WTC11 (cell line): ENCODE results near the gene FMNL2. TPM values are rescaled to one million over a fixed set of nuclear protein-coding genes. Genes with fewer than 3 reads are reported as not detected.

Experiments
- ATAC-seq: fragments of 200-7000 bp; cut with Tn5 transposase; 2 replicates; pipeline ENCODE4 v1.10.0; 2021; ENCODE audit warnings: mild to moderate bottlenecking, moderate library complexity
- CTCF ChIA-PET: fragments of 300-600 bp; sonication (Branson Sonifier 250); formaldehyde crosslinking; loops from one replicate; lab custom pipeline; 2021; ENCODE audit warnings: antibody characterized with exemption; lab: Charles Lee
- POLR2A ChIA-PET: fragments of 350-600 bp; sonication (Branson Sonifier 250); formaldehyde crosslinking; loops from one replicate; lab custom pipeline; 2021; ENCODE audit warnings: antibody characterized with exemption; lab: Charles Lee
- DNase-seq: peaks from one replicate; pipeline ENCODE4 v3.0.0; 2021; ENCODE audit warnings: low spot score
- H3K27ac Mint-ChIP-seq: 2 replicates; pipeline ENCODE4 v1.8.0; 2021; ENCODE audit warnings: mixed read lengths
- H3K27me3 Mint-ChIP-seq: 2 replicates; pipeline ENCODE4 v1.8.0; 2021; ENCODE audit warnings: low read depth, mild to moderate bottlenecking, moderate library complexity, mixed read lengths
- H3K36me3 Mint-ChIP-seq: 2 replicates; pipeline ENCODE4 v1.8.0; 2021; ENCODE audit warnings: mixed read lengths
- H3K4me1 Mint-ChIP-seq: 2 replicates; pipeline ENCODE4 v1.8.0; 2022; ENCODE audit warnings: mixed read lengths
- H3K4me3 Mint-ChIP-seq: 2 replicates; pipeline ENCODE4 v1.8.0; 2021; ENCODE audit warnings: mild to moderate bottlenecking, moderate library complexity, mixed read lengths
- H3K9me3 Mint-ChIP-seq: 2 replicates; pipeline ENCODE4 v1.8.0; 2021; ENCODE audit warnings: mixed read lengths
- AFF4 ChIP-seq: sonication (generic); formaldehyde crosslinking; IDR thresholded peaks from 2 replicates; pipeline ENCODE4 v1.8.1; 2023; ENCODE audit warnings: mild to moderate bottlenecking, missing genetic modification reagents, borderline replicate concordance
- ATF1 ChIP-seq: sonication (generic); formaldehyde crosslinking; IDR thresholded peaks from 2 replicates; pipeline ENCODE4 v1.8.1; 2023; ENCODE audit warnings: mild to moderate bottlenecking, moderate library complexity, missing genetic modification reagents
- ATF6 ChIP-seq: sonication (generic); formaldehyde crosslinking; IDR thresholded peaks from 2 replicates; pipeline ENCODE4 v1.8.1; 2023; ENCODE audit warnings: mild to moderate bottlenecking, missing genetic modification reagents
- CDX4 ChIP-seq: fragments of 250-450 bp; sonication (Bioruptor Pico); IDR thresholded peaks from 2 replicates; pipeline ENCODE4 v1.9.0; 2021; ENCODE audit warnings: moderate library complexity, mild to moderate bottlenecking, inconsistent platforms, borderline replicate concordance
- E2F5 ChIP-seq: sonication (generic); formaldehyde crosslinking; IDR thresholded peaks from 2 replicates; pipeline ENCODE4 v1.8.1; 2022; ENCODE audit warnings: mild to moderate bottlenecking, moderate library complexity, missing genetic modification reagents
- FOXP1 ChIP-seq: sonication (generic); formaldehyde crosslinking; IDR thresholded peaks from 2 replicates; pipeline ENCODE4 v1.8.0; 2022; ENCODE audit warnings: missing genetic modification reagents, mild to moderate bottlenecking, moderate library complexity, borderline replicate concordance
- HMGA2 ChIP-seq: fragments of 250-450 bp; sonication (Bioruptor Pico); IDR thresholded peaks from 2 replicates; pipeline ENCODE4 v1.4.0; 2021; ENCODE audit warnings: mild to moderate bottlenecking, moderate library complexity
- JAZF1 ChIP-seq: fragments of 250-450 bp; sonication (Bioruptor Pico); IDR thresholded peaks from 2 replicates; pipeline ENCODE4 v1.9.0; 2021; ENCODE audit warnings: moderate library complexity, mild to moderate bottlenecking, inconsistent platforms
- KAT7 ChIP-seq: sonication (generic); formaldehyde crosslinking; IDR thresholded peaks from 2 replicates; pipeline ENCODE4 v1.8.1; 2023; ENCODE audit warnings: missing genetic modification reagents, mild to moderate bottlenecking, borderline replicate concordance
- NFATC4 ChIP-seq: fragments of 250-450 bp; sonication (Bioruptor Pico); IDR thresholded peaks from 2 replicates; pipeline ENCODE4 v1.9.0; 2021; ENCODE audit warnings: mild to moderate bottlenecking
- PREB ChIP-seq: sonication (generic); formaldehyde crosslinking; IDR thresholded peaks from 2 replicates; pipeline ENCODE4 v1.8.1; 2022; ENCODE audit warnings: mild to moderate bottlenecking, missing genetic modification reagents, moderate library complexity, borderline replicate concordance
- SOX15 ChIP-seq: fragments of 250-450 bp; sonication (Bioruptor Pico); IDR thresholded peaks from 2 replicates; pipeline ENCODE4 v1.9.0; 2021; ENCODE audit warnings: mild to moderate bottlenecking
- TCF7 ChIP-seq: sonication (generic); formaldehyde crosslinking; IDR thresholded peaks from 2 replicates; pipeline ENCODE4 v1.8.0; 2022; ENCODE audit warnings: mild to moderate bottlenecking, low read depth, missing genetic modification reagents, moderate library complexity
- TEAD1 ChIP-seq: sonication (generic); formaldehyde crosslinking; IDR thresholded peaks from 2 replicates; pipeline ENCODE4 v1.8.0; 2022; ENCODE audit warnings: mild to moderate bottlenecking, missing genetic modification reagents
- TP53 ChIP-seq: sonication (generic); formaldehyde crosslinking; IDR thresholded peaks from 2 replicates; pipeline ENCODE4 v1.8.1; 2023; ENCODE audit warnings: mild to moderate bottlenecking, missing genetic modification reagents
- USF1 ChIP-seq: sonication (generic); formaldehyde crosslinking; IDR thresholded peaks from 2 replicates; pipeline ENCODE4 v1.8.0; 2022; ENCODE audit warnings: mild to moderate bottlenecking, missing genetic modification reagents
- ZNF138 ChIP-seq: sonication (generic); formaldehyde crosslinking; conservative IDR thresholded peaks from 2 replicates; pipeline ENCODE4 v1.8.1; 2022; ENCODE audit warnings: mild to moderate bottlenecking, moderate library complexity, missing genetic modification reagents
- ZNF219 ChIP-seq: sonication (generic); formaldehyde crosslinking; IDR thresholded peaks from 2 replicates; pipeline ENCODE4 v1.8.0; 2023; ENCODE audit warnings: missing genetic modification reagents, mild to moderate bottlenecking, borderline replicate concordance
- ZNF263 ChIP-seq: sonication (generic); formaldehyde crosslinking; IDR thresholded peaks from 2 replicates; pipeline ENCODE4 v1.8.1; 2022; ENCODE audit warnings: low read depth, mild to moderate bottlenecking, moderate library complexity, missing genetic modification reagents
- ZNF281 ChIP-seq: sonication (generic); formaldehyde crosslinking; IDR thresholded peaks from 2 replicates; pipeline ENCODE4 v1.8.0; 2023; ENCODE audit warnings: mild to moderate bottlenecking, missing genetic modification reagents
- ZNF317 ChIP-seq: sonication (generic); formaldehyde crosslinking; IDR thresholded peaks from 2 replicates; pipeline ENCODE4 v1.8.1; 2023; ENCODE audit warnings: low read depth, mild to moderate bottlenecking, moderate library complexity, missing genetic modification reagents, borderline replicate concordance
- ZNF423 ChIP-seq: fragments of 250-450 bp; sonication (Bioruptor Pico); IDR thresholded peaks from 2 replicates; pipeline ENCODE4 v2.1.2; 2022; ENCODE audit warnings: mild to moderate bottlenecking, moderate library complexity
- total RNA-seq: library from RNA; stranded (reverse); gene quantifications from 3 replicates; pipeline ENCODE4 v1.2.3, GENCODE V29; 2021

The FMNL2 gene
- total RNA-seq, 1 experiment from 2014 or later, result 43.0 TPM

- TF ChIP-seq E2F5 (CRISPR knock-in tag) (no peak), TEAD1 (CRISPR knock-in tag) (no peak), TCF7 (CRISPR knock-in tag) (no peak), ZNF263 (CRISPR knock-in tag) (no peak), ZNF423 (CRISPR knock-in tag) (no peak), NFATC4 (CRISPR knock-in tag) (no peak), ZNF138 (CRISPR knock-in tag) (no peak), AFF4 (no peak), ATF1 (no peak), ZNF317 (CRISPR knock-in tag) (no peak), HMGA2 (CRISPR knock-in tag) (no peak), ZNF219 (CRISPR knock-in tag) (no peak)
Observed at GRCh38 chr2:152440460-152440859, 105.5 kb downstream of the FMNL2 start (continued).

GRCh38 chr2:152441961-152442360 is 107.0 kb downstream of the FMNL2 start:
- no peak for TF ChIP-seq PREB
- CTCF ChIA-PET, result interaction anchor here (1.6 kb wide), 1 partner anchor 105 kb away, joined by 3 read pairs; no protein-coding TSS in a partner anchor
- Mint-ChIP-seq H3K36me3 (no peaks in the 10 kb centered on the region), H3K4me3 (no peak overlapping the region), H3K27ac (peak overlapping the region; percentile 38), H3K9me3 (no peaks in the 10 kb centered on the region), H3K27me3 (no peaks in the 10 kb centered on the region), H3K4me1 (peaks cover 82% of the 10 kb centered on the region)
- POLR2A ChIA-PET, result no interaction called here
- DNase-seq (no peak), ATAC-seq (peak; percentile 55)

- ChIA-PET CTCF (no interaction called here), POLR2A (no interaction called here)
- no peaks in the 10 kb centered on the region for H3K36me3 Mint-ChIP-seq
- ATAC-seq (no peak), DNase-seq (no peak)
- peak overlapping the region; percentile 23; the same call in 1 of the 2 replicates for H3K27ac Mint-ChIP-seq
- no peak overlapping the region for H3K4me3 Mint-ChIP-seq
- peaks cover 77% of the 10 kb centered on the region for H3K4me1 Mint-ChIP-seq
- no peaks in the 10 kb centered on the region for H3K9me3 Mint-ChIP-seq
- no peaks in the 10 kb centered on the region for H3K27me3 Mint-ChIP-seq
- no peak for TF ChIP-seq USF1 (CRISPR knock-in tag)
- no peak for TF ChIP-seq TP53
- no peak for TF ChIP-seq SOX15
- TF ChIP-seq ZNF281 (CRISPR knock-in tag), result no peak
- TF ChIP-seq ZNF138 (CRISPR knock-in tag), result no peak
- no peak for TF ChIP-seq CDX4
- no peak for TF ChIP-seq JAZF1 (CRISPR knock-in tag)
- no peak for TF ChIP-seq ATF6
- no peak for TF ChIP-seq FOXP1
- TF ChIP-seq KAT7, result no peak
Observed at GRCh38 chr2:152443771-152444170, 108.8 kb downstream of the FMNL2 start.
